Upper lobe of left lung (tissue), 6 donors: ENCODE results near the gene HINT3. TPM values are rescaled to one million over a fixed set of nuclear protein-coding genes. Genes with fewer than 3 reads are reported as not detected.
A peak's percentile ranks its signal among the peaks of the same experiment; 100 is the strongest.

Experiments used
- ATAC-seq, 2 donors: fragments of 200-7000 bp; cut with Tn5 transposase; one replicate each; pipeline ENCODE4 v1.9.1; 2022; ENCODE audit warnings: mild to moderate bottlenecking in 2 of 2, moderate library complexity in 2 of 2; ENCODE audit not compliant: low FRiP score in 2 of 2
- DNase-seq, 2 donors: peaks; one replicate each; pipeline ENCODE4 v3.0.0-alpha.2; 2019 to 2020
- H3K27ac ChIP-seq, 4 donors: fragments of 200-600 bp; sonication (generic); one replicate each; pipeline ENCODE4 v1.5.1; 2016 to 2019
- H3K27me3 ChIP-seq, 4 donors: fragments of 200-600 bp; sonication (generic); one replicate each; pipeline ENCODE4 v1.5.1; 2017 to 2019
- H3K36me3 ChIP-seq, 4 donors: fragments of 200-600 bp; sonication (generic); one replicate each; pipeline ENCODE4 v1.5.1; 2016 to 2019
- H3K4me1 ChIP-seq, 4 donors: fragments of 200-600 bp; sonication (generic); one replicate each; pipeline ENCODE4 v1.5.1; 2018 to 2019
- H3K4me3 ChIP-seq, 4 donors: fragments of 200-600 bp; sonication (generic); one replicate each; pipeline ENCODE4 v1.5.1; 2017 to 2019; ENCODE audit warnings: mild to moderate bottlenecking in 2 of 4, moderate library complexity in 1 of 4
- H3K9me3 ChIP-seq, 4 donors: fragments of 200-600 bp; sonication (generic); one replicate each; pipeline ENCODE4 v1.5.1; 2018 to 2019
- EP300 ChIP-seq, 4 donors: sonication (generic); formaldehyde crosslinking; IDR thresholded peaks; one replicate each; pipeline ENCODE4 v1.5.1; 2017; ENCODE audit warnings: antibody characterized with exemption in 4 of 4, control low read depth in 2 of 4
- POLR2A ChIP-seq, 4 donors: fragments of 450-650 bp; IDR thresholded peaks; one replicate each; pipeline ENCODE4 v1.5.1; 2016 to 2017; ENCODE audit warnings: antibody characterized with exemption in 4 of 4, mild to moderate bottlenecking in 2 of 4
- POLR2AphosphoS5 ChIP-seq, 2 donors: sonication (generic); formaldehyde crosslinking; IDR thresholded peaks; one replicate each; pipeline ENCODE4 v1.5.1; 2017; ENCODE audit warnings: antibody characterized with exemption in 2 of 2
- WGBS, 2 donors: methylation state at CpG; one replicate each; pipeline ENCODE4 v1.1.5; 2017 to 2018; 5-methylcytosine and 5-hydroxymethylcytosine counted together
- total RNA-seq, 6 donors: library from RNA; depleted of rRNA in 4 of 6; stranded (reverse); fragments of >200 nt in 4 of 6; gene quantifications; one replicate each; pipeline versions ENCODE4 v1.1.0 to v1.2.1, GENCODE V29; 2016 to 2021
- TF ChIP-seq, protein P1 (sequence below), 6 experiments: fragments of 450-650 bp in 4 of 6; fragments of 200-600 bp in 2 of 6; sonication (generic) in 2 of 6; IDR thresholded peaks; one replicate each; pipeline ENCODE4 v1.5.1; 2016 to 2019; ENCODE audit warnings: antibody characterized with exemption in 6 of 6
- donor health status: DM: no; HTN: no; CAD: no; lungs with moderate emphysema.
- donor health status: DM: no; HTN: yes; CAD: no; lungs with severe emphysema.

Gene HINT3
- total RNA-seq, 6 donors from 2014 or later = 16.8 to 35.8 (median 25.2) TPM

DNA sequence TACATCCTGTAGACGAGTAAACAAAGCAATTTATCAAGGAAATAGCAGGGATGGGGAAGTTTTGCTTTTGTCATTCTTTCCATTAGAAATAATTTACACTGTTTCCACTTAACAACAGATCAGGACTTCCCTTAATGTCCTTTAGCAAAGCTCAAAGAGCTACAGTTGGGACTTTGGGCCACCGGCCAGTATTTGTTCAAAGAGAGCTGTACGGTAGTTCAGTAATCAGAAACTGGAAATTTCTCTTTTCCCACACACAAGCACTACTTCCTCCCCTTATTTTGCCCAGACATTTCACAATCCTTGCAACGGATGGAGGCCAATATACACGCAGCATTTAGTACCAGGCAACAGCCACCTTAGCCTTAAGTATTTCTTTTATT lies 12.1 kb upstream of the HINT3 start:
- peak in 1 of 2 donors; percentile 92 for DNase-seq
- Histone ChIP-seq H3K4me1 (peaks cover 36 to 44% (median 36%) of the 10 kb centered on the region in 4 donors), H3K27ac (peak overlapping the region; percentile 60 to 83 (median 74)), H3K9me3 (no peaks in the 10 kb centered on the region), H3K27me3 (no peaks in the 10 kb centered on the region), H3K4me3 (peak overlapping the region in 1 of 4 donors; percentile 4), H3K36me3 (no peaks in the 10 kb centered on the region)
- WGBS, 2 donors = 1 to 10% methylated on average over 5 of the region's 5 CpGs
- TF ChIP-seq, protein P1, sequence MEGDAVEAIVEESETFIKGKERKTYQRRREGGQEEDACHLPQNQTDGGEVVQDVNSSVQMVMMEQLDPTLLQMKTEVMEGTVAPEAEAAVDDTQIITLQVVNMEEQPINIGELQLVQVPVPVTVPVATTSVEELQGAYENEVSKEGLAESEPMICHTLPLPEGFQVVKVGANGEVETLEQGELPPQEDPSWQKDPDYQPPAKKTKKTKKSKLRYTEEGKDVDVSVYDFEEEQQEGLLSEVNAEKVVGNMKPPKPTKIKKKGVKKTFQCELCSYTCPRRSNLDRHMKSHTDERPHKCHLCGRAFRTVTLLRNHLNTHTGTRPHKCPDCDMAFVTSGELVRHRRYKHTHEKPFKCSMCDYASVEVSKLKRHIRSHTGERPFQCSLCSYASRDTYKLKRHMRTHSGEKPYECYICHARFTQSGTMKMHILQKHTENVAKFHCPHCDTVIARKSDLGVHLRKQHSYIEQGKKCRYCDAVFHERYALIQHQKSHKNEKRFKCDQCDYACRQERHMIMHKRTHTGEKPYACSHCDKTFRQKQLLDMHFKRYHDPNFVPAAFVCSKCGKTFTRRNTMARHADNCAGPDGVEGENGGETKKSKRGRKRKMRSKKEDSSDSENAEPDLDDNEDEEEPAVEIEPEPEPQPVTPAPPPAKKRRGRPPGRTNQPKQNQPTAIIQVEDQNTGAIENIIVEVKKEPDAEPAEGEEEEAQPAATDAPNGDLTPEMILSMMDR (IDR thresholded peaks at IDR 0.05) = no peak
- TF ChIP-seq EP300 (IDR thresholded peaks at IDR 0.05) (peak; percentile 30 to 97 (median 74)), POLR2AphosphoS5 (IDR thresholded peaks at IDR 0.05) (peak; percentile 40 to 73), POLR2A (IDR thresholded peaks at IDR 0.05) (no peak)
- peak; percentile 72 to 78 for ATAC-seq

DNA sequence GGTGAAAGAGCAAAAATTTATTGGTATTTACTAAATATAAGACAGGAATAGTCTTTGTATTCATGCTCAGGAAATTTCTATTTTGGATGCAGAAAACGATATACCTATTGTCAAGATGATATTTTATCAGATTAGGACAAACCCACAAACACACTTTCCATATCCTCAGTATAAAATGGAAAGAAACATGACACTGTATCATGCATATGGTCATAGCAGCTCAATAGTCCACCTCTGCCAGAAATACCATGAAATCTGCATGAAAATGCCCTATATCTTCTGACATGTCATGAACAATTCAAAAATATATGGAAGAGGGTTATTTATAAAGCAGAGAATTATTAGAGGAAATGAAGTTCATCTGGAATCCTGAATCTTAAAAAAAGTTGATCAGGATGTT lies 11.7 kb upstream of the HINT3 start:
- Histone ChIP-seq H3K4me1 (peaks cover 36 to 44% (median 36%) of the 10 kb centered on the region in 4 donors), H3K36me3 (no peaks in the 10 kb centered on the region), H3K9me3 (no peaks in the 10 kb centered on the region), H3K27ac (peak overlapping the region; percentile 60 to 83 (median 74)), H3K4me3 (peak overlapping the region in 1 of 4 donors; percentile 4), H3K27me3 (no peaks in the 10 kb centered on the region)
- TF ChIP-seq, protein P1 (IDR thresholded peaks at IDR 0.05) = no peak
- TF ChIP-seq EP300 (IDR thresholded peaks at IDR 0.05) (no peak), POLR2A (IDR thresholded peaks at IDR 0.05) (no peak), POLR2AphosphoS5 (IDR thresholded peaks at IDR 0.05) (no peak)
- DNase-seq (no peak), ATAC-seq (no peak)
- WGBS, 2 donors = 31 to 39% methylated on average over 1 of the region's 1 CpG

DNA sequence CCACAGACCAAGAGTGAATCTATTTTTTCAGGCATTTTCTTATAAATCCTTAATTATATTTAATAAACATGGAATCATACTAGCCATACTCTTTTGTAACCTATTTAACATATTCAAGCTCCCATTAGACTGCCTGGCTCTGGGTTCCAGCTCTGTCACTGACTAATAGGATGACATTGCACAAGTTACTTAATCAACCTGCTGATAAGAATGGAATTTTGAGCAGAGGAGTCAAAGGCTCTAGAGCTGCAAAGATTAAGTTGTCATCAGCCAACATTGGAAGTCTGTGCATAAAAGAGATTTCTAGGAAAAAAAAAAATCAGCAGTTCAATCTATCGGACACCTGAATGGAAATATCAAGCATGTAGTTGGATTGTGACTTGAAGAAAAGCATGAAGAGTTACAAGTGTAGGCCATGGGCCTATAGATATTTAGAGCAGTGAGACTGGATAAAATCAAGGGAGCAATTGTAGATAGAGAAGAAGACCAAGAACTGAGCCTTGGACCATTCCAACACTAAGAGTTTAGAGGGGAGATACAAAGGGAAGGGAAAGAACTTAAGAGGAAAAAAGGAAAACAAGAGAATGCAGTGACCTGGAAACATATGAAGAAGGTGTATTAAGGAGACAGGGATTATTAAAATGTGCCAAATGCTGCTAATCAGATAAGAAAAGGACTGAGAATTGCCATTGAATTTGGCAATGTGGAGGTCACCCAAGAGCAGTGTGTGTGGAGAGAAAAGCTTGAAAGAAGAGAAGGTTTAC lies 11.0 kb upstream of the HINT3 start:
- Histone ChIP-seq H3K36me3 (no peaks in the 10 kb centered on the region), H3K27me3 (no peaks in the 10 kb centered on the region), H3K9me3 (no peaks in the 10 kb centered on the region), H3K4me3 (no peak overlapping the region), H3K27ac (peak overlapping the region; percentile 60 to 83 (median 74)), H3K4me1 (peaks cover 34 to 44% (median 36%) of the 10 kb centered on the region in 4 donors)
- TF ChIP-seq POLR2A (IDR thresholded peaks at IDR 0.05) (no peak), EP300 (IDR thresholded peaks at IDR 0.05) (no peak), POLR2AphosphoS5 (IDR thresholded peaks at IDR 0.05) (no peak)
- TF ChIP-seq, protein P1 (IDR thresholded peaks at IDR 0.05) = no peak
- DNase-seq (no peak), ATAC-seq (peak in 1 of 2 donors; percentile 55)
- WGBS, 2 donors = 80 to 82% methylated on average over 1 of the region's 1 CpG

DNA sequence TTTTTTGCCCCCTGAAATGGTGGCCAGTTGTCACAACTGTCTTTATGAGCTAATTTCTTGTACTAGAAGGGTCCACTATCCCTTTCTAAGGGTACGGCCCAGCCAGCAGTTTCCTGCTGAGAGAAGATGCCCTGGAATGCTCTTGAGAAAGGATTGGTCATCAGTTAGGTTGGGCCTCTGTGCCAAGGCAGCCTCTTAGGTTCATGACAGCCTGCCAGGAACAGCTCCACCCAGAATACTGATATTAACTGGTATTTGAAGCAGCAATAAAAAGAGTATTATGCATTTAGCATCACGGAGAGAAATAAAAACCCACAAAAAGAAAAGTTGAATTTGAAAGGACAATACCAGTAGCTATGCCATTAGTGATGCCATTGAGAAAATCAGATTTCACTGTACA lies 9.0 kb upstream of the HINT3 start:
- peaks cover 34 to 44% (median 36%) of the 10 kb centered on the region in 4 donors for H3K4me1 ChIP-seq
- no peaks in the 10 kb centered on the region for H3K9me3 ChIP-seq
- peak overlapping the region; percentile 35 to 83 (median 68) for H3K27ac ChIP-seq
- no peak overlapping the region for H3K4me3 ChIP-seq
- no peaks in the 10 kb centered on the region for H3K27me3 ChIP-seq
- no peak for TF ChIP-seq POLR2A (IDR thresholded peaks at IDR 0.05)
- peak in 1 of 2 donors; percentile 33 for TF ChIP-seq POLR2AphosphoS5 (IDR thresholded peaks at IDR 0.05)
- TF ChIP-seq EP300 (IDR thresholded peaks at IDR 0.05) = peak in 1 of 4 donors; percentile 70
- WGBS, 2 donors = 48 to 62% methylated on average over 2 of the region's 2 CpGs
- DNase-seq = peak in 1 of 2 donors; percentile 83
- peak; percentile 57 to 76 for ATAC-seq
- H3K36me3 ChIP-seq = no peaks in the 10 kb centered on the region

DNA sequence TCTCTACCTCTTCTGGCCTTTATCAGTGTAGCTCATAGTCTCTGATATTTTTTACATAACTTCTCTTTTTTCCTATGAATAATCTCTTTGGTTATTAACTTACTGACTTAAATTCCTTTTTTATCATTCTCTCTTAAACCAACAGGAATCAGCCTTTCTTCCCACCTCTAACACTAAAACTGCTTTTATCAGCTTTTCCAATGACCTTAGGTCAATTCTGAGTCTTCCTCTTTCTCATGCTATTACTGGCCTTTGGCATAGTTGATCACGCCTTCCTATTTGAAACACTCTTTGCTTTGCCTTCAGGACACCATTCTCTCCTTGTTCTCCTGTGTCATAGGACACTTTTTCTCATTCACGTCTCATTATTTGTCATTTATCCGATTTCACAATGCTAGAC lies 8.1 kb upstream of the HINT3 start:
- WGBS, 2 donors = 86 to 89% methylated on average over 3 of the region's 3 CpGs

More for the DNA sequence above, 8.1 kb upstream of the HINT3 start:
- peaks cover 34 to 44% (median 36%) of the 10 kb centered on the region in 4 donors for H3K4me1 ChIP-seq
- ATAC-seq (no peak), DNase-seq (no peak)
- no peaks in the 10 kb centered on the region for H3K9me3 ChIP-seq
- no peak overlapping the region for H3K4me3 ChIP-seq
- H3K36me3 ChIP-seq = no peaks in the 10 kb centered on the region
- H3K27ac ChIP-seq = peak overlapping the region in 1 of 4 donors; percentile 35
- TF ChIP-seq, protein P1 (IDR thresholded peaks at IDR 0.05) = no peak
- TF ChIP-seq POLR2A (IDR thresholded peaks at IDR 0.05) (no peak), EP300 (IDR thresholded peaks at IDR 0.05) (no peak), POLR2AphosphoS5 (IDR thresholded peaks at IDR 0.05) (no peak)
- H3K27me3 ChIP-seq = no peaks in the 10 kb centered on the region
